HL-60 (cell line): ENCODE measurements around the gene MEMO1.
"Not testable (repeated sequence)": the region's sequence is repeated elsewhere in the genome, so short reads cannot be mapped to it uniquely, and the experiment has no call there.

Experiments used
- DNase-seq, 2 experiments: peaks; one replicate each; pipeline ENCODE4 v3.0.0-alpha.2; 2010 to 2020; ENCODE audit warnings: low read depth in 1 of 2, low spot score in 1 of 2
- H3K27ac ChIP-seq: fragments of 250-450 bp; sonication (Bioruptor Pico); replicated peaks from 2 replicates; pipeline ENCODE4 v1.5.1; 2020; ENCODE audit warnings: mild to moderate bottlenecking, moderate library complexity
- H3K27me3 ChIP-seq: fragments of 250-450 bp; sonication (Bioruptor Pico); 2 replicates; pipeline ENCODE4 v1.5.1; 2021; ENCODE audit warnings: mild to moderate bottlenecking, moderate library complexity; ENCODE audit not compliant: insufficient read depth, poor library complexity, severe bottlenecking
- H3K4me3 ChIP-seq: replicated peaks from 2 replicates; pipeline ENCODE4 v1.5.1; 2011; ENCODE audit warnings: mild to moderate bottlenecking, control low read depth, low read length; ENCODE audit not compliant: insufficient read depth
- CTCF ChIP-seq: IDR thresholded peaks from one replicate; pipeline ENCODE4 v1.5.1; 2011; ENCODE audit warnings: low read length, control low read depth, inconsistent platforms; ENCODE audit not compliant: insufficient read depth
- GABPA ChIP-seq: IDR thresholded peaks from 2 replicates; pipeline ENCODE4 v1.6.1; 2012; ENCODE audit warnings: low read depth
- POLR2AphosphoS5 ChIP-seq: IDR thresholded peaks from 2 replicates; pipeline ENCODE4 v1.6.1; 2012; ENCODE audit warnings: low read depth
- REST ChIP-seq: IDR thresholded peaks from 2 replicates; pipeline ENCODE4 v1.6.1; 2012; ENCODE audit warnings: low read depth; ENCODE audit not compliant: insufficient replicate concordance
- SPI1 ChIP-seq: IDR thresholded peaks from 2 replicates; pipeline ENCODE4 v1.6.1; 2012; ENCODE audit warnings: low read depth, mild to moderate bottlenecking, borderline replicate concordance

Gene MEMO1

GRCh38 chr2:31965094-31965493, 45.7 kb downstream of the MEMO1 start:
- no peak for DNase-seq
- Histone ChIP-seq H3K4me3 (no peak overlapping the region), H3K27ac (no peak overlapping the region), H3K27me3 (no peaks in the 10 kb centered on the region)
- TF ChIP-seq POLR2AphosphoS5 (no peak), REST (no peak), GABPA (no peak), CTCF (no peak), SPI1 (no peak)

GRCh38 chr2:31962757-31963361, 47.9 kb downstream of the MEMO1 start:
- TF ChIP-seq REST (no peak), POLR2AphosphoS5 (no peak)
- no peak for DNase-seq
- no peaks in the 10 kb centered on the region for H3K27me3 ChIP-seq

GRCh38 chr2:31958140-31958717, 52.6 kb downstream of the MEMO1 start:
- DNase-seq = no peak
- TF ChIP-seq POLR2AphosphoS5 (no peak), GABPA (no peak), SPI1 (no peak)

More at GRCh38 chr2:31962757-31963361, 47.9 kb downstream of the MEMO1 start:
- Histone ChIP-seq H3K27ac (no peak overlapping the region), H3K4me3 (no peak overlapping the region)

GRCh38 chr2:31957354-31958139, 53.3 kb downstream of the MEMO1 start:
- TF ChIP-seq REST (no peak), GABPA (no peak), CTCF (no peak), POLR2AphosphoS5 (no peak), SPI1 (no peak)
- no peaks in the 10 kb centered on the region for H3K27me3 ChIP-seq
- H3K27ac ChIP-seq = no peak overlapping the region
- no peak for DNase-seq
- H3K4me3 ChIP-seq = peak overlapping the region; percentile 19

More at GRCh38 chr2:31958140-31958717, 52.6 kb downstream of the MEMO1 start:
- no peaks in the 10 kb centered on the region for H3K27me3 ChIP-seq
- no peak overlapping the region for H3K4me3 ChIP-seq
- no peak overlapping the region for H3K27ac ChIP-seq

- H3K27me3 ChIP-seq, H3K27ac ChIP-seq: not testable (repeated sequence)
- peak; percentile 18 to 52 for DNase-seq
- H3K4me3 ChIP-seq = peak overlapping the region; percentile 19
Observed at GRCh38 chr2:31956934-31957333, 53.9 kb downstream of the MEMO1 start.
